Sciatic nerve (tissue), 2 donors: ENCODE results near the gene OR6B1. TPM values are rescaled to one million over a fixed set of nuclear protein-coding genes. Genes with fewer than 3 reads are reported as not detected.
A peak's percentile ranks its signal among the peaks of the same experiment; 100 is the strongest.
"Not testable (repeated sequence)": the region's sequence is repeated elsewhere in the genome, so short reads cannot be mapped to it uniquely, and the experiment has no call there.

Source experiments
- ATAC-seq: fragments of 200-7000 bp; cut with Tn5 transposase; one replicate; pipeline ENCODE4 v1.9.1; 2020; ENCODE audit warnings: mild to moderate bottlenecking, moderate library complexity
- DNase-seq: peaks from one replicate; pipeline ENCODE4 v3.0.0-alpha.2; 2020; ENCODE audit warnings: low spot score
- intact Hi-C: fragments of 100-400 bp; cut with DNase I; formaldehyde crosslinking; loops from one replicate; pipeline ENCODE4 v1.14.2; 2022
- total RNA-seq: library from RNA; stranded (reverse); fragmentation: NEBNext Ultra II Directional; extraction: Animal tissue kit (Norgen Biotek cat#: 25700); gene quantifications from one replicate; pipeline ENCODE4 v1.2.1, GENCODE V29; 2021
- donor health status: DM: no; HTN: no; CAD: no.
- donor health status: DM: no; HTN: no; CAD: no.

OR6B1 gene
- total RNA-seq, 1 donor from 2014 or later, result not detected

DNA sequence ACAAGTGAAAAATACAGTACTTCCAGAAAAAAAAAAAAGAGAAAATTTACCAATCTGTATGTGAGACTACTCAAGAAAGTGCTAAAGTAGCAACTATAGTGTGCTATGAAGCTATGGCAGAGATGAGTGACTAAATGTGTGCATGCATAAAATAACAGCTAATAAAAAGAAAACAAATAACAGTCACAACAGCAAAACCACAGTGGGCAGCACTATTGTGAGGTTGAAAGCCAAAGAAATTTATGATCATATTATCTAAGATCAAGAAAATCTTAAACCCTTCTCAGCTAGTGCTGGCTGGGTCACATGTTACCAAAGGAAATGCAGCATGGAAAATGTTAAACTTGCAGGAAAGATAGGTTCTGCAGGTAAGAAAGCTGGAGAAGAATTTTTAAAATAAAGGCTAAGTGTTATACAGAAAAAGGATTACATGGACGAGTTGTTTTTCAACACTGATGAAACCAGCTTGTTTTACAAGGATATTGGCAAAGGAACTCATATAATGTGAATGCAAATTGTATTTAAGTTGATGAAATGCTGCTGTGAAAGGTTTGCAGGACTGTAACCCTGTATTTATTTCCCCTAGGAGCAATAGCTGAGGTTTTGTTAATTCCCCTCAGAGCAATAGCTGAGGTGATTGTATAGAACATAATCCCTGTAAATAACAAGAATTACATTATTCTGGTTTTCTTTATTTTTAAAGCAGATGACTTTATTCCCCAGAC lies 33.0 kb downstream of the OR6B1 start:
- ATAC-seq, result no peak
- DNase-seq, result no peak
- intact Hi-C loops, result no loop called here

- intact Hi-C loops, result no loop called here
- ATAC-seq (no peak), DNase-seq (no peak)
Observed at GRCh38 chr7:144035385-144035784, 35.3 kb downstream of the OR6B1 start.

GRCh38 chr7:144036302-144036885 lies 36.3 kb downstream of the OR6B1 start:
- peak; percentile 70 for ATAC-seq
- intact Hi-C loops, result no loop called here
- no peak for DNase-seq

DNA sequence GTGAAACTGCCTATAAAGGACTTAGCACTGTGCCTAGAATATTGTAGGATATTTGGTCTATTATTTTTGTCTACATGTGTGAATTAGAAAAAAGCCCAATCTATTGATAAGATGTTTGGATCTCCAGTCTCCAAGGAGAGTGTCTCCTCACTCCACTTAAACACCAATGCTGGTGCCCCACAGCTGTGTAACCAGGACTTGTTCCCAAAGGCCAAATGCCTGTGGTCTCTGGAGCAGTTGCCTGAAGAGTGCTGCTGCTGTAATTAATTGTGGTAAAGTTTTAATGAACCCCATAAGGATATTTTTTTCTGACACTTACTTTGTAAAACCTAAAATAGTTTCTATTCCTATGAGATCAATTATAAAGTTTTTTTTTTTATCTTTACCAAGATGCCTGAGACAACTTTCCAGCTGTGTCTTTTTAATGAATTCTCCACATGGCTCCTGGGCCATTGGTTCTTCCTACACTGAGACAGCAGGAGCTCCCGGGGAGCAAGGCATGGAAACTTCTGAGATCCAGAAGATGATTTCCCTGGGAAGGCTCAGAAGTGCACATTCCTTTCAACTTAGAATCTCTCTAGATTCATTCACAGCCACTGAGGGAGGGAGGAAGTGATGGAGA lies 37.4 kb downstream of the OR6B1 start:
- intact Hi-C loops, result no loop called here
- peak; percentile 74 for ATAC-seq

GRCh38 chr7:144038887-144039286 lies 38.8 kb downstream of the OR6B1 start:
- intact Hi-C loops, result no loop called here
- DNase-seq (no peak), ATAC-seq (no peak)

More for the DNA sequence above, 37.4 kb downstream of the OR6B1 start:
- DNase-seq, result no peak

DNA sequence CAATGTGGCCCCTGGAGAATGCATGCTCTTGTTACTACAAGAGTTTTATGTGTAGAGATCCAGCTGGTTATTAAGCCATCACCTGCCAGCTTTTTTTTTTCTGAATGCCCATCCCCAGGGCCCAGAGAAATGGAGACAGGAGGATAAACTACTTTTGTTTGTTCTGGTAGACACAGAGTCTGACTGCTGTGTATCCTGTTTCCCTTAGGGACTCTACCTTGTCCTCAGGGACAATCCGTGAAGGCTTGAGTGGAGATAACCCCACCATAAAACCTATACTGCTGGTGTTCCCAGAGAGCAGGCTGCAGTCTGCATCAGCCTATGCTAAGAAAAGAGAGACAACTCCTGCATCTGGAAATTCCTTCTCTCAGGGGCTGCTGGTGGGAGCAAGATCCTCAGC lies 48.5 kb downstream of the OR6B1 start, which contains the start of gene OR2A5:
Gene OR2A5, plus strand, starts transcription at position 301 of the 400 bp plus-strand sequence. CDS start 1,454 bp downstream, outside the sequence.
- ATAC-seq, result no peak
- intact Hi-C loops, result no loop called here
- no peak for DNase-seq

DNA sequence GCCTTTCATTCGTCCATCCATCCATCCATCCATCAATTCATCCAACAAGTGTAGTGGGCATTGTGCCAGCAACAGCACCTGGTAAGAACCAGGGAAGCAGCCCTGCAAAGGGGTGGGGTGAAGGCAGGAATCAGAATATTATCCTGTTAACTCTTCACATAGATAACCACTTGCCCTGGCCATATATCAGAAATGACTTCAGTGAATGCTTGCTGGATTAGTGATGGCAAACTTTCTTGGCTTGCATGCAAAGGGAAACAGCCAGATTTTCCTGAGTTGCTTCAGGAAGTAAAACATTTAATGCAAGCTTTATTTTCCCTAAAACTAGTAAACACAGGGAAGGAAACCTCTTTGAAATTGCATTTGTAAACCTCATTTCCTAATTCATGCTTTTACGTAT lies 49.4 kb downstream of the OR6B1 start:
- no peak for ATAC-seq
- intact Hi-C loops, result no loop called here
- DNase-seq, result no peak

DNA sequence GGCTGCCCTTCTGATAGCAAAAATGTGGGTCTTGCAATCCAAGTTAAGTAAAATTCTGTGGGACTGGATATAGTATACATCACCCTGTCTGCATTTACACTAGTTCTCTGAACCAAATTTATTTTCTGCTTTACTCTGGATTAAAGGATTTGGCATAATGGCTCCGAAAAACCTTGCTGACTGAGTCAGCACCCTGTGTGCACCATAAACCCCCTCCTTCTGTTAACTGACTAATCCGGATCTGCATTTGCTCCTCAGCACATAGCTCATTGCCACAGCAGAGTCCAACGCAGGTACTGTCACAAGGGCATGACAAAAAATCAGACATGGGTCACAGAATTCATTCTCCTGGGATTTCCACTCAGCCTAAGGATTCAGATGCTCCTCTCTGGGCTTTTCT lies 50.0 kb downstream of the OR6B1 start:
- no peak for ATAC-seq

DNA sequence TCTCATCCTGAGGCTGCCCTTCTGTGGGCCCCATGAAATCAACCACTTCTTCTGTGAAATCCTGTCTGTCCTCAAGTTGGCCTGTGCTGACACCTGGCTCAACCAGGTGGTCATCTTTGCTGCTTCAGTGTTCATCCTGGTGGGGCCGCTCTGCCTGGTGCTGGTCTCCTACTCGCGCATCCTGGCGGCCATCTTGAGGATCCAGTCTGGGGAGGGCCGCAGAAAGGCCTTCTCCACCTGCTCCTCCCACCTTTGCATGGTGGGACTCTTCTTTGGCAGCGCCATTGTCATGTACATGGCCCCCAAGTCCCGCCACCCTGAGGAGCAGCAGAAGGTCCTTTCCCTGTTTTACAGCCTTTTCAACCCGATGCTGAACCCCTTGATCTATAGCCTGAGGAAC lies 50.8 kb downstream of the OR6B1 start:
- ATAC-seq, intact Hi-C loops, DNase-seq: not testable (repeated sequence)

More for the DNA sequence above, 50.0 kb downstream of the OR6B1 start:
- no peak for DNase-seq
- intact Hi-C loops, result no loop called here

DNA sequence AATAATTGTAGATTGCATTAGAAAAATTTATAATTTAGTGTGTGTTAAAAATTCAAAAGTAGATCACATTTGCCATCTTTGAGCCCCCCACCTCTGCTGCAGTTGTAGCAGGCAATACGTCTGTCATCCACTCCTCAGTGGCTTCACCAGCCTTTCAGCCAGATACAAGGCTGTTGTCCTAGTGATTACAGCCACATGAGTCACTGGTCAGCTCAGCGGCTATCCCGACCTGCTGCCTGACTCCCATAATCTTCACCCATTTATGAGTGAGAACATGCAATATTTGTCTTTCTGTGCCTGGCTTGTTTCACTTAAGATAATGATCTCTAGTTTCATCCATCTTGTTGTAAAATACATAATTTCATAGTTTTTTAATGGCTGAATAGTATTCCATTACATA lies 57.8 kb downstream of the OR6B1 start:
- intact Hi-C loops, result no loop called here
- no peak for ATAC-seq
- no peak for DNase-seq

Other genes starting within 250 kb of the OR6B1 start
- gene CTAGE6, start 242.6 kb upstream of the OR6B1 start, total RNA-seq, result 0.76 TPM
- gene TCAF1, start 98.1 kb upstream of the OR6B1 start, total RNA-seq, result 44.5 TPM
- gene OR2F2, start 65.1 kb upstream of the OR6B1 start, total RNA-seq, result not detected
- not detected for gene OR2F1, start 45.5 kb upstream of the OR6B1 start, total RNA-seq
- not detected for gene OR2A5, start 48.6 kb downstream of the OR6B1 start, total RNA-seq
- gene OR2A25, start 69.5 kb downstream of the OR6B1 start, total RNA-seq, result not detected
- not detected for gene OR2A12, start 86.0 kb downstream of the OR6B1 start, total RNA-seq
- not detected for gene OR2A2, start 109.3 kb downstream of the OR6B1 start, total RNA-seq
- not detected for gene OR2A14, start 122.9 kb downstream of the OR6B1 start, total RNA-seq
- gene CTAGE4, start 183.1 kb downstream of the OR6B1 start, total RNA-seq, result 2.3 TPM
- gene ARHGEF35, start 195.5 kb downstream of the OR6B1 start, total RNA-seq, result 5.3 TPM
- gene OR2A42, start 239.3 kb downstream of the OR6B1 start, total RNA-seq, result 0.27 TPM